Panc1 (cell line): ENCODE results near the gene PPM1M. TPM values are rescaled to one million over a fixed set of nuclear protein-coding genes. Genes with fewer than 3 reads are reported as not detected.

Experiments used
- ATAC-seq: fragments of 200-7000 bp; cut with Tn5 transposase; 2 replicates; pipeline ENCODE4 v1.9.1; 2020; ENCODE audit warnings: mild to moderate bottlenecking, moderate library complexity
- BruUV-seq: library from RNA; stranded (reverse); fragments of 400-500 nt; replicated peaks from 2 replicates; lab custom pipeline; 2021; lab: Mats Ljungman, UMichigan
- CTCF ChIA-PET: fragments of 300-600 bp; sonication (Branson Sonifier 250); formaldehyde crosslinking; loops from one replicate; lab custom pipeline; 2022; ENCODE audit warnings: antibody characterized with exemption; lab: Charles Lee
- POLR2A ChIA-PET: fragments of 300-600 bp; sonication (Branson Sonifier 250); formaldehyde crosslinking; loops from one replicate; lab custom pipeline; 2022; ENCODE audit warnings: antibody characterized with exemption; lab: Charles Lee
- DNase-seq: peaks from one replicate; pipeline ENCODE4 v3.0.0-alpha.2; 2010; ENCODE audit warnings: low read depth, low spot score
- H3K27ac ChIP-seq: 2 replicates; pipeline ENCODE4 v1.5.1; 2011; ENCODE audit warnings: mild to moderate bottlenecking, low read length, inconsistent platforms
- H3K27me3 ChIP-seq: fragments of 200-500 bp; sonication (Bioruptor generic); 2 replicates; pipeline ENCODE4 v1.6.0; 2014; ENCODE audit warnings: low read length, inconsistent platforms; ENCODE audit not compliant: control insufficient read depth, insufficient read depth
- H3K36me3 ChIP-seq: fragments of 200-500 bp; sonication (Bioruptor generic); 2 replicates; pipeline ENCODE4 v1.5.1; 2014; ENCODE audit warnings: inconsistent platforms, mild to moderate bottlenecking, low read length, moderate library complexity; ENCODE audit not compliant: control insufficient read depth, insufficient read depth
- H3K4me1 ChIP-seq: 2 replicates; pipeline ENCODE4 v1.5.1; 2011; ENCODE audit warnings: inconsistent platforms, mild to moderate bottlenecking, low read length, moderate library complexity; ENCODE audit not compliant: control insufficient read depth, insufficient read depth
- H3K4me3 ChIP-seq, 2 experiments: 2 replicates each; pipeline ENCODE4 v1.5.1; 2011 to 2012; ENCODE audit warnings: low read depth in 2 of 2, low read length in 2 of 2, mild to moderate bottlenecking in 2 of 2, inconsistent platforms in 1 of 2, moderate library complexity in 1 of 2
- H3K9me3 ChIP-seq: fragments of 200-500 bp; sonication (Bioruptor generic); 2 replicates; pipeline ENCODE4 v1.5.1; 2014; ENCODE audit warnings: low read depth, mild to moderate bottlenecking, inconsistent platforms, low read length, moderate library complexity; ENCODE audit not compliant: control insufficient read depth, insufficient read depth
- CTCF ChIP-seq: fragments of 450-650 bp; IDR thresholded peaks from 2 replicates; pipeline ENCODE4 v1.5.1; 2017; ENCODE audit warnings: mild to moderate bottlenecking
- POLR2AphosphoS5 ChIP-seq: IDR thresholded peaks from 2 replicates; pipeline ENCODE4 v1.6.1; 2012; ENCODE audit warnings: mild to moderate bottlenecking, low read depth, low read length, moderate library complexity
- REST ChIP-seq, 2 experiments: IDR thresholded peaks; 2 replicates each; pipeline ENCODE4 v1.6.1; 2011 to 2012; ENCODE audit warnings: low read depth in 2 of 2, control low read depth in 1 of 2, low read length in 1 of 2, mild to moderate bottlenecking in 1 of 2, moderate library complexity in 1 of 2; ENCODE audit not compliant: insufficient read depth in 1 of 2
- SIN3A ChIP-seq: IDR thresholded peaks from 2 replicates; pipeline ENCODE4 v1.6.1; 2012; ENCODE audit warnings: low read depth, mild to moderate bottlenecking, low read length, moderate library complexity, borderline replicate concordance; ENCODE audit not compliant: insufficient read depth
- TCF7L2 ChIP-seq: IDR thresholded peaks from 2 replicates; pipeline ENCODE4 v1.6.1; 2011; ENCODE audit warnings: mild to moderate bottlenecking, low read depth, low read length, inconsistent platforms
- in situ Hi-C: cut with HindIII; loops from 2 replicates; pipeline ENCODE4 v1.10.0; 2016; ENCODE audit warnings: low sequenced_read_pairs, low pct_unique_long_range_greater_than_20kb
- intact Hi-C: fragments of 100-400 bp; cut with micrococcal nuclease; formaldehyde crosslinking; loops from one replicate; pipeline ENCODE4 v1.10.0; 2022; ENCODE audit not compliant: unreplicated experiment
- total RNA-seq: library from RNA; stranded (reverse); gene quantifications from one replicate; pipeline ENCODE4 v1.2.1, GENCODE V29; 2021; ENCODE audit not compliant: unreplicated experiment

PPM1M gene
- total RNA-seq, 1 experiment from 2014 or later, result 9.7 TPM

DNA sequence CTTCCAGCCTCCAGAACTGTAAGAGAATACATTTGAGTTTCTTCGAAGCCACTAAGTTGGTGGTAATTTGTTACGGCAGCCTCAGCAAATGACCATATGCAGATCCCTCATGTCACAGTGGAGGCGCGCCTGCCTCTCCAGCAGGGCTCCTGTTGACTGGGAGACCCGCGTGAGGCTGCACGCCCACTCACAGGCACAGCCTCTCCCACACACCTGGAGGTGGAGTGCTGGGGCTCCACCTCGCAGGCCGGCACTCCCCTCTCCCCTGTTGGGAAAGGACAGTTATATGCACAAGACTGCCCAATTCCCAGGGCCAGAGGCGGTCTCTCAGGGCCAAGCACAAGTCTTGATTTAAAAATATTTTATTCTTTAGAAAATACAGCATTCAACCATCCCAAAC, 17.3 kb upstream of the PPM1M start:
- CTCF ChIA-PET, result no interaction called here
- no peaks in the 10 kb centered on the region for H3K36me3 ChIP-seq

DNA sequence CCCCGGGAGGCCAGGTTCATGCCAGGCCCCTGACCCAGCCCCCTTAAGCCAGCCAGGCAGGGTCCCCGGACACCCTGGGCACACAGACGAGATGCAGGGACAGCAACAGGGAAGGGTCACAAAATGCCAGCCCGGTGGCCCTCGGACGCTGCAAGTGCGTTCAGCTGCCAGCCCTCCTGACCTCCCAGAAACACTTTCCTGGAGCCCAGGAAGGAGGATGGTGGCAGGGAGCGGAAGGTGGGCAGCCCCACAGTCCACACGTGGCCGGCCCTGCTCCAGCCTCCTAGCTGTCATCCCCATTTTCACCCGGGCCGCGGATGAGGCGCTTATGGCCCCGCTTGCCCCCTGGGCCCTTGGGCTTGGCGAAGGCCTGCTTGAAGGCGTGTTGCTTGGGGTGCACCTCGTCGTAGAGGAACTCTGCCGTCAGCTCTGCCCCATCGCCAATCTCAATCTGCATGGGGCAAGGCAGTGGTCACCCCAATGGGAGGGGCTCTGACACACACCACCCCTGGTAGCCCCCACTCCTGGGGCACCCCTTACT, 16.7 kb upstream of the PPM1M start:
- ChIA-PET POLR2A (no interaction called here), CTCF (no interaction called here)
- Histone ChIP-seq H3K36me3 (no peaks in the 10 kb centered on the region), H3K4me1 (no peaks in the 10 kb centered on the region), H3K27ac (no peak overlapping the region), H3K27me3 (no peaks in the 10 kb centered on the region), H3K9me3 (no peaks in the 10 kb centered on the region), H3K4me3 (no peak overlapping the region)
- DNase-seq (no peak), ATAC-seq (no peak)
- in situ Hi-C loops, result no loop called here
- TF ChIP-seq REST (IDR thresholded peaks at IDR 0.05; ENCODE audit: insufficient read depth in 1 of 2, low read depth in 2 of 2, low read length in 1 of 2) (no peak), TCF7L2 (no peak)
- BruUV-seq, result no TSS peak
- intact Hi-C loops, result no loop called here

More for the DNA sequence above, 17.3 kb upstream of the PPM1M start:
- no peak for DNase-seq
- in situ Hi-C loops, result no loop called here
- TF ChIP-seq SIN3A, result no peak
- no peak for TF ChIP-seq POLR2AphosphoS5
- TF ChIP-seq CTCF, result no peak
- TF ChIP-seq REST (IDR thresholded peaks at IDR 0.05; ENCODE audit: insufficient read depth in 1 of 2, low read depth in 2 of 2, low read length in 1 of 2), result no peak
- no peak for TF ChIP-seq TCF7L2
- POLR2A ChIA-PET, result no interaction called here
- Histone ChIP-seq H3K27me3 (no peaks in the 10 kb centered on the region), H3K4me1 (no peaks in the 10 kb centered on the region), H3K27ac (no peak overlapping the region), H3K9me3 (no peaks in the 10 kb centered on the region), H3K4me3 (no peak overlapping the region)
- no peak for ATAC-seq
- BruUV-seq, result no TSS peak
- intact Hi-C loops, result no loop called here
